HG03025 (cell line): ENCODE results near the gene CRYBA2.

Experiments
- ATAC-seq: cut with Tn5 transposase; IDR thresholded peaks from one replicate; pipeline ENCODE4 v1.9.1; 2021; ENCODE audit warnings: mild to moderate bottlenecking, moderate library complexity; ENCODE audit not compliant: unreplicated experiment, low FRiP score

CRYBA2 gene

GRCh38 chr2:218993345-218994315, at the start of gene CRYBA2:
TSS of gene CRYBA2 (minus strand) at chr2:218993422. CDS start at chr2:218993176, 246 bp downstream.
- ATAC-seq = no peak

GRCh38 chr2:219042750-219043149, 49.5 kb upstream of the CRYBA2 start:
- ATAC-seq = no peak

- ATAC-seq = no peak
These were observed 48.9 kb upstream of the CRYBA2 start for GRCh38 chr2:219042157-219042556.

- ATAC-seq = no peak
These were observed 48.0 kb upstream of the CRYBA2 start, which contains the start of gene CFAP65 for GRCh38 chr2:219041252-219041651. TSS of gene CFAP65 (minus strand) at chr2:219041516. CDS start at chr2:219039048, 2,468 bp downstream.

GRCh38 chr2:219038600-219038999, 45.4 kb upstream of the CRYBA2 start:
- ATAC-seq = no peak

- no peak for ATAC-seq
These were observed 44.7 kb upstream of the CRYBA2 start for GRCh38 chr2:219037783-219038499.

GRCh38 chr2:219035942-219036341, 42.7 kb upstream of the CRYBA2 start:
- ATAC-seq = no peak

GRCh38 chr2:219034823-219035222, 41.6 kb upstream of the CRYBA2 start:
- no peak for ATAC-seq

- no peak for ATAC-seq
These were observed 39.0 kb upstream of the CRYBA2 start for GRCh38 chr2:219032051-219032745.

GRCh38 chr2:219031005-219031738, 38.0 kb upstream of the CRYBA2 start:
- no peak for ATAC-seq

- no peak for ATAC-seq
These were observed 37.1 kb upstream of the CRYBA2 start for GRCh38 chr2:219030177-219030940.

GRCh38 chr2:219029829-219030165, 36.6 kb upstream of the CRYBA2 start:
- no peak for ATAC-seq

- no peak for ATAC-seq
These were observed 36.0 kb upstream of the CRYBA2 start for GRCh38 chr2:219028996-219029828.

GRCh38 chr2:219028141-219028540, 34.9 kb upstream of the CRYBA2 start:
- no peak for ATAC-seq

- no peak for ATAC-seq
These were observed 34.4 kb upstream of the CRYBA2 start for GRCh38 chr2:219027511-219028055.

- no peak for ATAC-seq
These were observed 33.7 kb upstream of the CRYBA2 start for GRCh38 chr2:219026946-219027345.

- no peak for ATAC-seq
These were observed 32.7 kb upstream of the CRYBA2 start for GRCh38 chr2:219025637-219026585.
